ENCODE measurements around the gene E2F1.

E2F1 gene

DNA sequence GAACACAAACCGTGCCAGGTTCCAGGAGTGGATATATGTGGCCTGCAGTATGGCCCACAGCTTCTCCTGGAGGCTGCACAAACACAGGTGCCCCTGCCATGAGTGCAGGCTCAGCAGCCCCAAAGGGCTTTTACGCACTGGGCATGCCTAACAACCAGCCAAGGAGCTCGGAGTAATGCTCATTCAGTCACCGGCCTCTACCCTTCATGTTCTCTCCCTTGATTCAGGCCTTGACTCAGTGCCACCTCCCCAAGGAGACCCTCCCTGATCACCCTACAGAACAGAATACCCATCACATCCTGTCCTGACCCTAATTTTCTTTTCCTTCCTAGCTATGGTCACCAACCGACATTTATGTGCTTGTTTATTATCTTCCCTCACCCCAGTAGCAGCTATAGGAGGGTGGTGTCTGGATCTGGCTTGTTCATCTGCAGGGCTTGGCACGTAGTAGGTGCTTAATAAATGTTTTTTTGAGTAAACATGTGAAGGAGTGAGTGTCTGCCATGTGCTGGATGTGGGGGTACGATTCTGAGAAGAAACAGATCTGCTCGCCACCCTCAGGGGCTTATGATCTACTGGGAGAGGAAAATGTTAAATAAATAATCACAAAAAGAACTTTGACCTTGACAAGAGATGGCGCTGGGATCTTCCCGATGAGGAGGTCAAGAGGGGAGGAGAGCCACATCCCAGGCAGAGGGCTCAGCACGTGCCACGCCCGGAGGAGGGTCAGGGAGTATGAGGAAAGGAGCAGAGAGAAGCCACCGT, 24.7 kb upstream of the E2F1 start:
- TF ChIP-seq, protein P1, sequence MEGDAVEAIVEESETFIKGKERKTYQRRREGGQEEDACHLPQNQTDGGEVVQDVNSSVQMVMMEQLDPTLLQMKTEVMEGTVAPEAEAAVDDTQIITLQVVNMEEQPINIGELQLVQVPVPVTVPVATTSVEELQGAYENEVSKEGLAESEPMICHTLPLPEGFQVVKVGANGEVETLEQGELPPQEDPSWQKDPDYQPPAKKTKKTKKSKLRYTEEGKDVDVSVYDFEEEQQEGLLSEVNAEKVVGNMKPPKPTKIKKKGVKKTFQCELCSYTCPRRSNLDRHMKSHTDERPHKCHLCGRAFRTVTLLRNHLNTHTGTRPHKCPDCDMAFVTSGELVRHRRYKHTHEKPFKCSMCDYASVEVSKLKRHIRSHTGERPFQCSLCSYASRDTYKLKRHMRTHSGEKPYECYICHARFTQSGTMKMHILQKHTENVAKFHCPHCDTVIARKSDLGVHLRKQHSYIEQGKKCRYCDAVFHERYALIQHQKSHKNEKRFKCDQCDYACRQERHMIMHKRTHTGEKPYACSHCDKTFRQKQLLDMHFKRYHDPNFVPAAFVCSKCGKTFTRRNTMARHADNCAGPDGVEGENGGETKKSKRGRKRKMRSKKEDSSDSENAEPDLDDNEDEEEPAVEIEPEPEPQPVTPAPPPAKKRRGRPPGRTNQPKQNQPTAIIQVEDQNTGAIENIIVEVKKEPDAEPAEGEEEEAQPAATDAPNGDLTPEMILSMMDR (conservative IDR thresholded peaks at IDR 0.05; ENCODE audit: low read depth), result no peak
- ChIA-PET POLR2A (ENCODE audit: low non-redundant PET) (no interaction called here), CTCF (no interaction called here)
- H3K27ac ChIP-seq, result peak overlapping the region; percentile 70
- DNase-seq (ENCODE audit: low spot score), result no peak

DNA sequence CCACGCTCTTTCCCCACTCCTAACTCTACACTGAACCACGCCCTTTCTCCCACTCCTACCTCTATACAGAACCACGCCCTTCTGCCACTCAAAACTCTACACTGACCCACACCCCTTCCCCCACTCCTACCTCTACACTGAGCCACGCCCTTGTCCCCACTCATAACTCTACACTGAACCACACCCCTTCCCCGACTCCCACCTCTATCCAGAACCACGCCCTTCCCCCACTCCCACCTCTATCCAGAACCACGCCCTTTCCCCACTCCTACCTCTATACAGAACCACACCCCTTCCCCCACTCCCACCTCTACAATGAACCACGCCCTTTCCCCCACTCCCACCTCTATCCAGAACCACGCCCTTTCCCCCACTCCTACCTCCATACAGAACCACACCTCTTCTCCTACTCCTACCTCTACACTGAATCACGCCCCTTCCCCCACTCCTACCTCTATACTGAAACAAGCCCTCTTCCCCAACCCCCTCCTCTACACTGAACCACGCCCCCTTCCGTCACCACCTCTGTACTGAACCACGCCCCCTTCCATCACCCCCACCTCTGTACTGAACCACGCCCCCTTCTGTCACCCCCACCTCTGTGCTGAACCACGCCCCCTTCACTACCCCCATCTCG, 23.8 kb upstream of the E2F1 start:
- TF ChIP-seq, protein P1 (conservative IDR thresholded peaks at IDR 0.05; ENCODE audit: low read depth), result no peak
- POLR2A ChIA-PET (ENCODE audit: low non-redundant PET), result no interaction called here
- no peak for DNase-seq (ENCODE audit: low spot score)
- peak overlapping the region; percentile 70 for H3K27ac ChIP-seq
- CTCF ChIA-PET, result no interaction called here

DNA sequence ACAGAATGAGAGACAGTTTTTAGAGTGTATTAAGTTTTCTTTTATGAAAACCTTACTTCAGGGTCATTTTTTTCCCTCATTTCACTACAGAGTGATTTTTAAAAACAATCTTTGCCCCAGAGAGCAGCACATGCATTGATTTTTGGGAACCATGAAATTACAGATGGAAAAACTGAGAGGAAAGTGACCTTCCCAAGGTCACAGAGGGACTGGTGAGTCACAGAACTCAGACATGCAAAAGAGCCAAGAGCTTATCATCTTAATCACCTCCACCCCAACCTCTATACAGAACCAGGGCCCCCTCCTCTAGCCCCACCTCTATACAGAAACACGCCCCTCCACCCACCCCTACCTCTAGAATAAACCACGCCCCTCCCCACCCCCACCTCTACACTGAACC, 23.2 kb upstream of the E2F1 start:
- ChIA-PET CTCF (no interaction called here), POLR2A (ENCODE audit: low non-redundant PET) (no interaction called here)
- TF ChIP-seq, protein P1 (conservative IDR thresholded peaks at IDR 0.05; ENCODE audit: low read depth), result no peak
- H3K27ac ChIP-seq, result peak overlapping the region; percentile 70
- no peak for DNase-seq (ENCODE audit: low spot score)

DNA sequence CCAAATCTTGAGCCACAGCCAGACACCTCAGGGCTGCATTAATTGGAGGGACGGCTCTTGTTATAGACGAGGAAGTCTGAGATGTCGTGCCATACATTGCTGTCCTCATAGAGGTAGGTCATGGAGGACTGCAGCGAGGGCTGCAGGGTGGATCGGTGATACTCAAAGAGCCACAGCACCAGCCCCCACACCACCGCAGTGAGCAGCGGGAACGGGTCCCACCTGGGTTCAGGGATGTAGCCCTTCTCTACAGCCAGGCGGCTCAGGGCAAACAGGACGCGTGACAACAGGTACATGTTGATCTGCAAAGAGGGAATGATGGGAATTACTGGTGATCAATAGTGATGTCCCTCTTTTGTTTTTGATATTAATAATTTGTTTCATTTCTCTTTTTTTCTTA, 21.5 kb upstream of the E2F1 start:
- ChIA-PET POLR2A (ENCODE audit: low non-redundant PET) (interaction anchor here (0.6 kb wide), 1 partner anchor 394 kb away, joined by 3 read pairs; no protein-coding TSS in a partner anchor), CTCF (no interaction called here)
- no peak for DNase-seq (ENCODE audit: low spot score)
- peak overlapping the region; percentile 70 for H3K27ac ChIP-seq
- TF ChIP-seq, protein P1 (conservative IDR thresholded peaks at IDR 0.05; ENCODE audit: low read depth), result no peak

DNA sequence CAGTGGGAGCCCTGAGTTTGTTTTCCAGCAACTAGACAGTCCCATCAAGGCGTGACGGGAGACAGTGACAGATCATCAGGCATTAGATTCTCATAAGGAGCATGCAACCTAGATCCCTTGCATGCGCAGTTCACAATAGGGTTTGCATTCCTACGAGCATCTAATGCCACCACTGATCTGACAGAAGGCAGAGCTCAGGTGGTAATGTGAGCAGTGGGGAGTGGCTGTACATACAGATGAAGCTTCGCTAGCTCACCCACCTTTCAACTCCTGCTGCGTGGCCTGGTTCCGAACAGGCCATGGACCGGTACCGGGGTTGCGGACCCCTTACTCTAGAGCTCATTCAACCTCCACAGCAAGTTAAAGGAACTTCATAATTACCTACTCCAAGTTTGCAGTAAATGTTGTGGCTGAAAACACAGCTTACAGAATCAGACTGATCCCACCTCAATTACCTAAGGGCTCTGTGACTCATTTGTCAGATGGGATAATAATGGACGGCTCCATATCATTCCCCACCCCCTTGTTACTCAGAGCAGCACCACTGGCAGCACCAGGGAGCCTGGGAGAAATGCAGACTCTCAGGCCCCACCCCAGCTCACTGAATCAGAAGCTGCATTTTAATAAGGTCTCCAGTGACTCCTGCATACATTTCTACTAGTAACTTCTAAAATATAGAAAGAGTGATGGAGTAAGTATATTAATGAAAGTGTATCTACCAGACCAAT, 18.2 kb upstream of the E2F1 start:
- peak; percentile 73 for DNase-seq (ENCODE audit: low spot score)
- TF ChIP-seq, protein P1 (conservative IDR thresholded peaks at IDR 0.05; ENCODE audit: low read depth), result no peak
- ChIA-PET POLR2A (ENCODE audit: low non-redundant PET) (interaction anchor here (0.6 kb wide), 1 partner anchor 14 kb away, joined by 3 read pairs; no protein-coding TSS in a partner anchor), CTCF (interaction anchor here (0.6 kb wide), 1 partner anchor 153 kb away, joined by 3 read pairs; no protein-coding TSS in a partner anchor)
- H3K27ac ChIP-seq, result 0 out of 2 replicates have a peak overlapping the region, but pooled peaks have one; percentile 4

DNA sequence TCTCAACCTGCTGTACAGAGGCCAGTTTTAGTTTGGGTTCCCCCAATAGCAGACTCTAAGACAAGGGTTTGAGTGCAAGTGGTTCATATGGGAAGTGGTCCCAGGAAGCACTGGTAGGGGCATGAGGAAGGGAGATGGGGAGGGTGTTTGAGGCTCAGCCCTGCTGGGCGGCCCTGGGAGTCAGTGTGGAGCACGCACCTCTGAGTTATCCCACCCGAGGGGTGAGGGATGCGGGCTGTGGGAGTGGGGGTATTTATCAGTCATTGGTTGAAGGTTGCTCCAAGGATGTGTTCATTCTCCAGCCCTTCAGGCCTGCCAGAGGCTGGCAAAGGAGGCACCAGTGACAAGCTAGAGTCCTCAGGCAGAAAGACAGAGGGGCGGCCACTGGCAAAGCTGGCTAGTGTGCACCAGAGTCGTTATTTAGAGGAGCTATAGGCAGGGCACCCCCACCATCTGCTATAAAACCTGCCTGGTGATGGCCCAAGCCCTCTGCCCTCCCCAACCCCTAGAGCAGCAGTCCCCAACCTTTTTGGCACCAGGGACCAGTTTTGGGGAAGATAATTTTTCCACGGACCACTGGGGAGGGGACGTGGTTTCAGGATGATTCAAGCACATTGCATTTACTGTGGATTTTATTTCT, 17.4 kb upstream of the E2F1 start:
- H3K27ac ChIP-seq, result 0 out of 2 replicates have a peak overlapping the region, but pooled peaks have one; percentile 0
- ChIA-PET POLR2A (ENCODE audit: low non-redundant PET) (no interaction called here), CTCF (interaction anchor here (0.6 kb wide), 1 partner anchor 153 kb away, joined by 3 read pairs; no protein-coding TSS in a partner anchor)
- TF ChIP-seq, protein P1 (conservative IDR thresholded peaks at IDR 0.05; ENCODE audit: low read depth), result no peak
- no peak for DNase-seq (ENCODE audit: low spot score)

All from RWPE1 (cell line).